ENCODE data around the gene RNASEH2A. TPM values are rescaled to one million over a fixed set of nuclear protein-coding genes. Genes with fewer than 3 reads are reported as not detected.
A peak's percentile ranks its signal among the peaks of the same experiment; 100 is the strongest.

The RNASEH2A gene
- total and polyA plus RNA-seq, 2 experiments from 2014 or later: 16.9 to 32.3 TPM

- 18 to 20% methylated on average over 38 to 43 of the region's 43 CpGs for WGBS, 2 experiments (ENCODE audit: low coverage in 1 of 2, low lambda C conversion rate in 2 of 2, missing lambda C conversion rate in 2 of 2)
- no peaks in the 10 kb centered on the region; the same call in 1 of the 2 replicates for H3K4me1 ChIP-seq (ENCODE audit: insufficient read depth)
- TF ChIP-seq EZH2phosphoT487 (IDR thresholded peaks at IDR 0.05; ENCODE audit: insufficient read depth, low read depth) (no peak), EZH2 (IDR thresholded peaks at IDR 0.05; ENCODE audit: insufficient read depth, poor library complexity, severe bottlenecking) (no peak)
- H3K27ac ChIP-seq: no peak overlapping the region
- no peak overlapping the region for H3K9ac ChIP-seq
- H2AFZ ChIP-seq: peak overlapping the region; percentile 75
- H3K36me3 ChIP-seq (ENCODE audit: low read depth): no peaks in the 10 kb centered on the region
- no peaks in the 10 kb centered on the region for H3K79me2 ChIP-seq (ENCODE audit: insufficient read depth)
- no peaks in the 10 kb centered on the region for H4K20me1 ChIP-seq (ENCODE audit: insufficient read depth)
- DNase-seq: peak; percentile 86
- H3K9me3 ChIP-seq (ENCODE audit: low read depth): no peaks in the 10 kb centered on the region
- H3F3A ChIP-seq (ENCODE audit: insufficient read depth): 0 out of 2 replicates have a peak, but pooled peaks cover 15% of the 10 kb centered on the region
- H3K4me2 ChIP-seq (ENCODE audit: unreplicated experiment): peak overlapping the region; percentile 62
- peak overlapping the region; percentile 55 for H3K4me3 ChIP-seq
- no peaks in the 10 kb centered on the region for H3K9me2 ChIP-seq (ENCODE audit: insufficient read depth)
- H3K27me3 ChIP-seq (replicated peaks; ENCODE audit: insufficient read depth): peaks cover 51% of the 10 kb centered on the region
- in situ Hi-C loops (cut with MboI): no loop called here
Observed at GRCh38 chr19:12840091-12841079, 34.0 kb downstream of the RNASEH2A start.

- H4K20me1 ChIP-seq (ENCODE audit: insufficient read depth): no peaks in the 10 kb centered on the region
- H3K4me1 ChIP-seq (ENCODE audit: insufficient read depth): no peaks in the 10 kb centered on the region; the same call in 1 of the 2 replicates
- no peak overlapping the region for H3K27ac ChIP-seq
- H3K36me3 ChIP-seq (ENCODE audit: low read depth): no peaks in the 10 kb centered on the region
- in situ Hi-C loops (cut with MboI): no loop called here
- peak overlapping the region; percentile 75 for H2AFZ ChIP-seq
- 0 out of 2 replicates have a peak, but pooled peaks cover 12% of the 10 kb centered on the region for H3F3A ChIP-seq (ENCODE audit: insufficient read depth)
- H3K9me3 ChIP-seq (ENCODE audit: low read depth): no peaks in the 10 kb centered on the region
- H3K4me2 ChIP-seq (ENCODE audit: unreplicated experiment): peak overlapping the region; percentile 62
- no peaks in the 10 kb centered on the region for H3K79me2 ChIP-seq (ENCODE audit: insufficient read depth)
- peaks cover 44% of the 10 kb centered on the region for H3K27me3 ChIP-seq (replicated peaks; ENCODE audit: insufficient read depth)
- H3K9me2 ChIP-seq (ENCODE audit: insufficient read depth): no peaks in the 10 kb centered on the region
- no peak overlapping the region for H3K9ac ChIP-seq
- TF ChIP-seq EZH2 (IDR thresholded peaks at IDR 0.05; ENCODE audit: insufficient read depth, poor library complexity, severe bottlenecking): no peak
- no peak for TF ChIP-seq EZH2phosphoT487 (IDR thresholded peaks at IDR 0.05; ENCODE audit: insufficient read depth, low read depth)
- peak overlapping the region; percentile 55 for H3K4me3 ChIP-seq
- 9 to 11% methylated on average over 29 of the region's 29 CpGs for WGBS, 2 experiments (ENCODE audit: low coverage in 1 of 2, low lambda C conversion rate in 2 of 2, missing lambda C conversion rate in 2 of 2)
- DNase-seq: peak; percentile 45
Observed at GRCh38 chr19:12841094-12841493, 34.7 kb downstream of the RNASEH2A start.

- Histone ChIP-seq H3K4me2 (ENCODE audit: unreplicated experiment) (no peak overlapping the region), H3K27me3 (replicated peaks; ENCODE audit: insufficient read depth) (peaks cover 34% of the 10 kb centered on the region), H3K4me3 (no peak overlapping the region), H3K9ac (no peak overlapping the region), H3K4me1 (ENCODE audit: insufficient read depth) (no peaks in the 10 kb centered on the region; the same call in 1 of the 2 replicates), H3K9me2 (ENCODE audit: insufficient read depth) (no peaks in the 10 kb centered on the region), H3K27ac (no peak overlapping the region), H3K36me3 (ENCODE audit: low read depth) (no peaks in the 10 kb centered on the region), H3F3A (ENCODE audit: insufficient read depth) (0 out of 2 replicates have a peak, but pooled peaks cover 4% of the 10 kb centered on the region), H2AFZ (no peak overlapping the region), H4K20me1 (ENCODE audit: insufficient read depth) (no peaks in the 10 kb centered on the region), H3K9me3 (ENCODE audit: low read depth) (no peaks in the 10 kb centered on the region), H3K79me2 (ENCODE audit: insufficient read depth) (no peaks in the 10 kb centered on the region)
- in situ Hi-C loops (cut with MboI): no loop called here
- WGBS, 2 experiments (ENCODE audit: low coverage in 1 of 2, low lambda C conversion rate in 2 of 2, missing lambda C conversion rate in 2 of 2): 85 to 91% methylated on average over 17 to 18 of the region's 18 CpGs
- no peak for TF ChIP-seq EZH2 (IDR thresholded peaks at IDR 0.05; ENCODE audit: insufficient read depth, poor library complexity, severe bottlenecking)
- TF ChIP-seq EZH2phosphoT487 (IDR thresholded peaks at IDR 0.05; ENCODE audit: insufficient read depth, low read depth): no peak
- no peak for DNase-seq
Observed at GRCh38 chr19:12842511-12842910, 36.1 kb downstream of the RNASEH2A start.

GRCh38 chr19:12843328-12843727 lies 36.9 kb downstream of the RNASEH2A start:
- no peak for TF ChIP-seq EZH2 (IDR thresholded peaks at IDR 0.05; ENCODE audit: insufficient read depth, poor library complexity, severe bottlenecking)
- TF ChIP-seq EZH2phosphoT487 (IDR thresholded peaks at IDR 0.05; ENCODE audit: insufficient read depth, low read depth): no peak
- Histone ChIP-seq H3K9me3 (ENCODE audit: low read depth) (no peaks in the 10 kb centered on the region), H3K4me1 (ENCODE audit: insufficient read depth) (no peaks in the 10 kb centered on the region; the same call in 1 of the 2 replicates), H4K20me1 (ENCODE audit: insufficient read depth) (no peaks in the 10 kb centered on the region), H3K4me3 (no peak overlapping the region), H3K79me2 (ENCODE audit: insufficient read depth) (no peaks in the 10 kb centered on the region), H3F3A (ENCODE audit: insufficient read depth) (0 out of 2 replicates have a peak, but pooled peaks cover 4% of the 10 kb centered on the region), H3K27me3 (replicated peaks; ENCODE audit: insufficient read depth) (peaks cover 28% of the 10 kb centered on the region), H3K27ac (no peak overlapping the region), H3K9me2 (ENCODE audit: insufficient read depth) (no peaks in the 10 kb centered on the region), H3K36me3 (ENCODE audit: low read depth) (no peaks in the 10 kb centered on the region), H3K4me2 (ENCODE audit: unreplicated experiment) (no peak overlapping the region), H3K9ac (no peak overlapping the region), H2AFZ (no peak overlapping the region)
- in situ Hi-C loops (cut with MboI): no loop called here
- no peak for DNase-seq
- WGBS, 2 experiments (ENCODE audit: low coverage in 1 of 2, low lambda C conversion rate in 2 of 2, missing lambda C conversion rate in 2 of 2): 56 to 69% methylated on average over 11 of the region's 11 CpGs
